Superior temporal gyrus (tissue), 1 donor: ENCODE data around the gene ZNF385D.

Experiments
- DNase-seq: peaks from one replicate; pipeline ENCODE4 v3.0.0-alpha.2; 2016; ENCODE audit errors: extremely low spot score

ZNF385D gene

GRCh38 chr3:21673393-21673792 lies 77.6 kb downstream of the ZNF385D start:
- no peak for DNase-seq

- DNase-seq, result no peak
Measured at GRCh38 chr3:21672303-21672702, 78.7 kb downstream of the ZNF385D start.

- no peak for DNase-seq
Measured at GRCh38 chr3:21670386-21670785, 80.6 kb downstream of the ZNF385D start.

GRCh38 chr3:21668012-21668411 lies 83.0 kb downstream of the ZNF385D start:
- DNase-seq, result no peak

- DNase-seq, result no peak
Measured at GRCh38 chr3:21665444-21666100, 85.4 kb downstream of the ZNF385D start.

- DNase-seq, result no peak
Measured at GRCh38 chr3:21664996-21665395, 86.0 kb downstream of the ZNF385D start.

- DNase-seq, result no peak
Measured at GRCh38 chr3:21662403-21662802, 88.6 kb downstream of the ZNF385D start.

- no peak for DNase-seq
Measured at GRCh38 chr3:21654662-21655061, 96.3 kb downstream of the ZNF385D start.

- no peak for DNase-seq
Measured at GRCh38 chr3:21654241-21654640, 96.8 kb downstream of the ZNF385D start.

GRCh38 chr3:21649519-21649918 lies 101.5 kb downstream of the ZNF385D start:
- no peak for DNase-seq

GRCh38 chr3:21647961-21648360 lies 103.0 kb downstream of the ZNF385D start:
- no peak for DNase-seq

GRCh38 chr3:21645121-21645897 lies 105.7 kb downstream of the ZNF385D start:
- DNase-seq, result no peak

GRCh38 chr3:21644268-21644667 lies 106.7 kb downstream of the ZNF385D start:
- DNase-seq, result no peak

- DNase-seq, result no peak
Measured at GRCh38 chr3:21643752-21644151, 107.3 kb downstream of the ZNF385D start.

- no peak for DNase-seq
Measured at GRCh38 chr3:21642433-21642832, 108.6 kb downstream of the ZNF385D start.

GRCh38 chr3:21641959-21642358 lies 109.1 kb downstream of the ZNF385D start:
- no peak for DNase-seq

- no peak for DNase-seq
Measured at GRCh38 chr3:21638488-21638887, 112.5 kb downstream of the ZNF385D start.

- DNase-seq, result no peak
Measured at GRCh38 chr3:21634112-21634511, 116.9 kb downstream of the ZNF385D start.

- no peak for DNase-seq
Measured at GRCh38 chr3:21624524-21624923, 126.5 kb downstream of the ZNF385D start.

- DNase-seq, result no peak
Measured at GRCh38 chr3:21621181-21621651, 129.8 kb downstream of the ZNF385D start.

GRCh38 chr3:21620511-21621155 lies 130.4 kb downstream of the ZNF385D start:
- no peak for DNase-seq

- DNase-seq, result no peak
Measured at GRCh38 chr3:21618695-21619094, 132.3 kb downstream of the ZNF385D start.
